Lung (tissue), 12 donors: ENCODE results near the gene VGLL3. TPM values are rescaled to one million over a fixed set of nuclear protein-coding genes. Genes with fewer than 3 reads are reported as not detected.

Source experiments
- ATAC-seq: fragments of 200-7000 bp; cut with Tn5 transposase; one replicate; pipeline ENCODE4 v1.9.1; 2020; ENCODE audit warnings: moderate number of reproducible peaks; ENCODE audit not compliant: insufficient read depth, low FRiP score
- DNase-seq, 3 donors: peaks; one replicate each; pipeline ENCODE4 v3.0.0-alpha.2; 2013 to 2017
- H3K27ac ChIP-seq, 2 donors: one replicate each; pipeline ENCODE4 v1.5.1; 2013; ENCODE audit warnings: mild to moderate bottlenecking in 2 of 2, moderate library complexity in 2 of 2, control low read depth in 1 of 2, inconsistent platforms in 1 of 2, low read depth in 1 of 2, low read length in 1 of 2
- H3K27me3 ChIP-seq, 3 donors: one replicate each; pipeline ENCODE4 v1.5.1; 2013; ENCODE audit warnings: low read length in 2 of 3; ENCODE audit not compliant: control insufficient read depth in 3 of 3, insufficient read depth in 3 of 3
- H3K36me3 ChIP-seq, 4 donors: one replicate each; pipeline ENCODE4 v1.5.1; 2013; ENCODE audit warnings: low read length in 4 of 4, mild to moderate bottlenecking in 1 of 4, moderate library complexity in 1 of 4; ENCODE audit not compliant: control insufficient read depth in 4 of 4, insufficient read depth in 4 of 4
- H3K4me1 ChIP-seq, 5 donors: one replicate each; pipeline ENCODE4 v1.5.1; 2013; ENCODE audit warnings: low read length in 5 of 5, mild to moderate bottlenecking in 2 of 5, moderate library complexity in 1 of 5; ENCODE audit not compliant: control insufficient read depth in 5 of 5, insufficient read depth in 5 of 5
- H3K4me3 ChIP-seq: one replicate; pipeline ENCODE4 v1.5.1; 2013; ENCODE audit warnings: mild to moderate bottlenecking, control low read depth, moderate library complexity
- H3K9ac ChIP-seq, 2 donors: one replicate each; pipeline ENCODE4 v1.5.1; 2013; ENCODE audit warnings: low read length in 2 of 2, control low read depth in 1 of 2; ENCODE audit not compliant: insufficient read depth in 1 of 2
- H3K9me3 ChIP-seq, 4 donors: one replicate each; pipeline ENCODE4 v1.5.1; 2013; ENCODE audit warnings: low read length in 3 of 4, mild to moderate bottlenecking in 1 of 4, moderate library complexity in 1 of 4; ENCODE audit not compliant: control insufficient read depth in 4 of 4, insufficient read depth in 3 of 4
- CTCF ChIP-seq: IDR thresholded peaks from 2 replicates; pipeline ENCODE4 v1.5.1; 2012; ENCODE audit warnings: mild to moderate bottlenecking; ENCODE audit errors: control extremely low read depth, extremely low read depth
- WGBS, 2 donors: extraction: QIAGEN DNeasy Blood & Tissue Kit; methylation state at CpG; one replicate each; pipeline ENCODE4 v1.1.7; 2013; 5-methylcytosine and 5-hydroxymethylcytosine counted together
- polyA plus RNA-seq, 2 donors: library from polyadenylated mRNA; stranded (reverse); fragments of 200-250 nt; gene quantifications; one replicate each; pipeline ENCODE4 v1.2.1, GENCODE V29; 2013
- total RNA-seq, 2 donors: library from RNA; depleted of rRNA in 1 of 2; stranded (reverse); fragments of >200 nt in 1 of 2; gene quantifications; one replicate each; pipeline ENCODE4 v1.2.1, GENCODE V29; 2014 to 2021
- donor health status: control.
- donor health status: control.
- donor health status: Bipolar disorder and iron deficiency.
- donor health status: healthy.
- donor health status: DM: yes; HTN: yes; CAD: no.

VGLL3 gene
- total and polyA plus RNA-seq, 4 donors, result 4.3 to 49.2 (median 20.1) TPM

DNA sequence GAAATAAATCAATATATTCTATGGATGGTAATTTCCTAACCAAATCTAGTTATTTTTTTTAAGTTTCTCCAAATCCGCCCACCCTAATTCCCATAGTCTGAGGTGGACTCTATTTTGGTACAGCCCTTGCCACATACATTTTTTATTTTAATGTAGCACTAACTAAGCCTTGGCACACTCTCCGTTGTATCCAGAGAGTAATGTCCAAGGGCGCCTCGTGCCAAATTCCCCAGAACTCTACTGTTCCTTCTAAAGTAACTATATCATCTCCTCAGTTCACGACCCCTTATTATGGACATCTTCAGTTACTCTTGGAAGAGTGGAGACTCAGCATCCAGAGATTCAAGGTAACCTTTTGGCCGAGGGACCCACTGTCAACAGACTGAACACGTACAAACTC lies 1.3 kb downstream of the VGLL3 start:
- H3K36me3 ChIP-seq, result no peaks in the 10 kb centered on the region
- peaks cover 0 to 49% (median 3%) of the 10 kb centered on the region in 5 donors for H3K4me1 ChIP-seq
- H3K9me3 ChIP-seq, result no peaks in the 10 kb centered on the region
- H3K27ac ChIP-seq, result peak overlapping the region in 1 of 2 donors; percentile 54
- WGBS, 2 donors, result 66 to 71% methylated on average over 7 of the region's 7 CpGs
- no peak for TF ChIP-seq CTCF
- ATAC-seq (no peak), DNase-seq (peak in 1 of 3 donors; percentile 56)
- H3K27me3 ChIP-seq, result no peaks in the 10 kb centered on the region
- peak overlapping the region; percentile 24 for H3K4me3 ChIP-seq
- peak overlapping the region in 1 of 2 donors; percentile 91 for H3K9ac ChIP-seq

- Histone ChIP-seq H3K27me3 (no peaks in the 10 kb centered on the region), H3K4me1 (peaks cover 0 to 53% (median 3%) of the 10 kb centered on the region in 5 donors), H3K4me3 (no peak overlapping the region), H3K27ac (no peak overlapping the region), H3K36me3 (no peaks in the 10 kb centered on the region), H3K9ac (peak overlapping the region in 1 of 2 donors; percentile 91), H3K9me3 (no peaks in the 10 kb centered on the region)
- 59 to 73% methylated on average over 1 of the region's 1 CpG for WGBS, 2 donors
- ATAC-seq, result no peak
- TF ChIP-seq CTCF, result no peak
- DNase-seq, result peak in 2 of 3 donors; percentile 34 to 46
Measured at GRCh38 chr3:86989006-86989405, 1.9 kb downstream of the VGLL3 start.

GRCh38 chr3:86988235-86988634 lies 2.7 kb downstream of the VGLL3 start:
- ATAC-seq, result no peak
- H3K9me3 ChIP-seq, result no peaks in the 10 kb centered on the region
- no peaks in the 10 kb centered on the region for H3K27me3 ChIP-seq
- TF ChIP-seq CTCF, result no peak
- peak in 2 of 3 donors; percentile 29 to 30 for DNase-seq
- H3K27ac ChIP-seq, result no peak overlapping the region
- no peak overlapping the region for H3K4me3 ChIP-seq
- no peaks in the 10 kb centered on the region for H3K36me3 ChIP-seq
- no peak overlapping the region for H3K9ac ChIP-seq
- WGBS, 2 donors, result 60 to 75% methylated on average over 4 of the region's 4 CpGs
- peaks cover 0 to 60% (median 3%) of the 10 kb centered on the region in 5 donors for H3K4me1 ChIP-seq

DNA sequence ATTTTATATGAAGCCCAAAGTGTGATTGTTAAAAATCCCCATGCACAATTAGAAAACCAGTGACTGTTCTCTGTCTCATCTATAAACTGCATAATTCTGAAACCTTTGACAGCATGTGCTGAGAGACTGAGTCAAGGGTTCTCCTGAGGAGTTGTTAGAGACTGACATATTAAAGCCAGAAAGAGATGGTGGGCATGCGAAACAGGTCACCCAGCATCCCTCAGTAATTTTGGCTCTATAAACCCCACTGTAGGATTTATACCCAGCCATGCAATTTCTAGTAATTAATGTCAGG lies 3.6 kb downstream of the VGLL3 start:
- DNase-seq, result no peak
- 83 to 100% methylated on average over 1 of the region's 1 CpG for WGBS, 2 donors
- Histone ChIP-seq H3K4me3 (no peak overlapping the region), H3K36me3 (no peaks in the 10 kb centered on the region), H3K27ac (no peak overlapping the region), H3K4me1 (peaks cover 0 to 67% (median 7%) of the 10 kb centered on the region in 5 donors), H3K9ac (no peak overlapping the region), H3K9me3 (no peaks in the 10 kb centered on the region), H3K27me3 (no peaks in the 10 kb centered on the region)
- no peak for ATAC-seq
- no peak for TF ChIP-seq CTCF
